ENCODE results near the gene GRB14. TPM values are rescaled to one million over a fixed set of nuclear protein-coding genes. Genes with fewer than 3 reads are reported as not detected.

Gene GRB14
- total and polyA plus RNA-seq, 10 of the 15 experiments (the other 5 are each of a cell fraction or from before 2014, with no cell fraction given): not detected

- RAD21 ChIA-PET (ENCODE audit: unreplicated experiment): no interaction called here
- Histone ChIP-seq H3K79me2 (ENCODE audit: control insufficient read depth, insufficient read depth, low read length) (no peaks in the 10 kb centered on the region), H3K9me3 (replicated peaks; ENCODE audit: control insufficient read depth, insufficient read depth, low read length) (no peaks in the 10 kb centered on the region), H2AFZ (ENCODE audit: control insufficient read depth, low read depth, low read length) (no peak overlapping the region), H3K9ac (ENCODE audit: control insufficient read depth, insufficient read depth, low read length) (no peak overlapping the region), H3K27ac (ENCODE audit: control insufficient read depth, insufficient read depth) (no peak overlapping the region), H4K20me1 (ENCODE audit: control insufficient read depth, insufficient read depth) (no peaks in the 10 kb centered on the region), H3K27me3 (replicated peaks in 1 of 2; ENCODE audit: control insufficient read depth in 2 of 2, insufficient read depth in 2 of 2, low read length in 1 of 2) (no peaks in the 10 kb centered on the region), H3K4me3 (no peak overlapping the region), H3K4me1 (ENCODE audit: control insufficient read depth, insufficient read depth, low read length) (no peaks in the 10 kb centered on the region), H3K36me3 (ENCODE audit: control insufficient read depth in 2 of 2, insufficient read depth in 2 of 2, low read length in 1 of 2) (no peaks in the 10 kb centered on the region), H3K4me2 (ENCODE audit: control insufficient read depth, insufficient read depth) (no peak overlapping the region)
- SMC1A ChIA-PET (ENCODE audit: uncharacterized antibody, unreplicated experiment): no interaction called here
- 28% methylated on average over 3 of the region's 3 CpGs for WGBS (ENCODE audit: insufficient coverage, insufficient replicate concordance, low lambda C conversion rate, missing lambda C conversion rate)
- CTCF ChIA-PET: interaction anchor here (0.7 to 1.6 kb wide), 5 partner anchors 9 to 101 kb away, joined by 3 to 5 read pairs (median 3); no protein-coding TSS in a partner anchor
- DNase-seq (ENCODE audit: low read depth, low spot score): no peak
- intact Hi-C loops (cut with micrococcal nuclease; ENCODE audit: unreplicated experiment) (loop anchor here (10.0 kb wide), 1 partner anchor 1435 kb away; no protein-coding TSS in a partner anchor), in situ Hi-C loops (cut with MboI) (no loop called here)
- peak; percentile 97 for ATAC-seq
- no peak for TF ChIP-seq CEBPB (IDR thresholded peaks at IDR 0.05; ENCODE audit: borderline replicate concordance in 1 of 2, low read depth in 2 of 2, low read length in 2 of 2)
- no peak for TF ChIP-seq NKRF (conservative IDR thresholded peaks at IDR 0.05)
- TF ChIP-seq SUPT20H (IDR thresholded peaks at IDR 0.05; ENCODE audit: borderline replicate concordance, control insufficient read depth, low read depth, low read length): no peak
- TF ChIP-seq YBX1 (IDR thresholded peaks at IDR 0.05): no peak
- no peak for TF ChIP-seq MLLT1 (IDR thresholded peaks at IDR 0.05)
- TF ChIP-seq CTCF (IDR thresholded peaks at IDR 0.05 in 2 of 3, conservative IDR thresholded peaks at IDR 0.05 in 1 of 3; ENCODE audit: control insufficient read depth in 2 of 3, extremely low read depth in 1 of 3, insufficient read depth in 1 of 3, low read depth in 3 of 3, low read length in 3 of 3): peak; percentile 70 to 89 (median 78)
- TF ChIP-seq CBFB (IDR thresholded peaks at IDR 0.05; ENCODE audit: low read depth): no peak
- TF ChIP-seq RAD21 (IDR thresholded peaks at IDR 0.05; ENCODE audit: insufficient read depth, low read depth, low read length): peak; percentile 50
- no peak for TF ChIP-seq POLR2AphosphoS2 (IDR thresholded peaks at IDR 0.05; ENCODE audit: low read depth, low read length)
- no peak for FAIRE-seq
- no TSS peak for BruUV-seq (replicated peaks)
- POLR2A ChIA-PET: no interaction called here
Observed at GRCh38 chr2:164599954-164600589, 21.2 kb downstream of the GRB14 start.

Data from GM12878 (cell line).